GM12878 (cell line): ENCODE data around the gene ERO1B. TPM values are rescaled to one million over a fixed set of nuclear protein-coding genes. Genes with fewer than 3 reads are reported as not detected.

ENCODE experiments used
- ATAC-seq: fragments of 200-7000 bp; cut with Tn5 transposase; 3 replicates; pipeline ENCODE4 v1.9.1; 2020; ENCODE audit warnings: mild to moderate bottlenecking, moderate library complexity
- BruUV-seq: library from RNA; stranded (reverse); fragments of 400-500 nt; replicated peaks from 2 replicates; lab custom pipeline; 2021; lab: Mats Ljungman, UMichigan
- CTCF ChIA-PET: fragments of 300-600 bp; sonication (Branson Sonifier 250); formaldehyde crosslinking; extraction: SDS; loops from one replicate; lab custom pipeline; 2021; ENCODE audit warnings: inconsistent platforms; lab: Yijun Ruan, JAX
- POLR2A ChIA-PET: fragments of 350-600 bp; formaldehyde crosslinking; extraction: SDS; loops from one replicate; lab custom pipeline; 2021; ENCODE audit warnings: inconsistent platforms; lab: Charles Lee
- RAD21 ChIA-PET: fragments of 300-600 bp; sonication (Branson Sonifier 250); formaldehyde crosslinking; loops from one replicate; lab custom pipeline; 2023; ENCODE audit warnings: antibody characterized with exemption; ENCODE audit not compliant: unreplicated experiment; lab: Charles Lee
- SMC1A ChIA-PET: fragments of 300-600 bp; sonication (Branson Sonifier 250); formaldehyde crosslinking; loops from one replicate; lab custom pipeline; 2023; ENCODE audit not compliant: unreplicated experiment, uncharacterized antibody; lab: Charles Lee
- DNase-seq: peaks from one replicate; pipeline ENCODE4 v3.0.0-alpha.2; 2011; ENCODE audit warnings: low read depth, low spot score
- FAIRE-seq: peaks from 3 replicates; lab custom pipeline; 2011; peaks lifted over from hg19 to GRCh38; lab: Jason Lieb, UNC
- H2AFZ ChIP-seq: 2 replicates; pipeline ENCODE4 v1.6.0; 2011; ENCODE audit warnings: low read depth, low read length, control low read depth; ENCODE audit not compliant: control insufficient read depth
- H3K27ac ChIP-seq: 2 replicates; pipeline ENCODE4 v1.5.1; 2011; ENCODE audit warnings: control low read depth; ENCODE audit not compliant: control insufficient read depth, insufficient read depth
- H3K27me3 ChIP-seq, 2 experiments: replicated peaks in 1 of 2; 2 replicates each; pipeline versions ENCODE4 v1.6.0 to v1.6.1; 2011; ENCODE audit warnings: low read length in 1 of 2; ENCODE audit not compliant: control insufficient read depth in 2 of 2, insufficient read depth in 2 of 2
- H3K36me3 ChIP-seq, 2 experiments: 2 replicates each; pipeline ENCODE4 v1.5.1; 2011; ENCODE audit warnings: low read length in 1 of 2; ENCODE audit not compliant: control insufficient read depth in 2 of 2, insufficient read depth in 2 of 2
- H3K4me1 ChIP-seq: 2 replicates; pipeline ENCODE4 v1.6.1; 2011; ENCODE audit warnings: mild to moderate bottlenecking, low read length, moderate library complexity, mixed read lengths; ENCODE audit not compliant: control insufficient read depth, insufficient read depth
- H3K4me2 ChIP-seq: 2 replicates; pipeline ENCODE4 v1.6.0; 2011; ENCODE audit warnings: control low read depth; ENCODE audit not compliant: control insufficient read depth, insufficient read depth
- H3K4me3 ChIP-seq: fragments of 200-600 bp; sonication (generic); 2 replicates; pipeline ENCODE4 v1.5.1; 2016
- H3K79me2 ChIP-seq: 2 replicates; pipeline ENCODE4 v1.6.0; 2011; ENCODE audit warnings: low read length; ENCODE audit not compliant: control insufficient read depth, insufficient read depth
- H3K9ac ChIP-seq: 2 replicates; pipeline ENCODE4 v1.8.0; 2011; ENCODE audit warnings: low read length, control low read depth, mixed read lengths; ENCODE audit not compliant: control insufficient read depth, insufficient read depth
- H3K9me3 ChIP-seq: replicated peaks from 3 replicates; pipeline ENCODE4 v1.5.1; 2011; ENCODE audit warnings: mild to moderate bottlenecking, low read length; ENCODE audit not compliant: control insufficient read depth, insufficient read depth
- H4K20me1 ChIP-seq: 2 replicates; pipeline ENCODE4 v1.6.0; 2011; ENCODE audit not compliant: control insufficient read depth, insufficient read depth
- GATAD2B ChIP-seq: fragments of 450-650 bp; conservative IDR thresholded peaks from 2 replicates; pipeline ENCODE4 v1.6.1; 2017; ENCODE audit warnings: low read depth, mild to moderate bottlenecking, moderate library complexity
- HCFC1 ChIP-seq: fragments of 150-350 bp; IDR thresholded peaks from 2 replicates; pipeline ENCODE4 v1.6.1; 2014; ENCODE audit warnings: low read length
- JUNB ChIP-seq: IDR thresholded peaks from 2 replicates; pipeline ENCODE4 v1.6.1; 2016; ENCODE audit warnings: antibody characterized with exemption, mild to moderate bottlenecking
- NFYB ChIP-seq: IDR thresholded peaks from 2 replicates; pipeline ENCODE4 v1.6.1; 2011; ENCODE audit warnings: low read depth, mild to moderate bottlenecking, low read length, improper control_type of control experiment, moderate library complexity; ENCODE audit not compliant: insufficient read depth
- POU2F2 ChIP-seq: IDR thresholded peaks from 3 replicates; pipeline ENCODE4 v1.6.1; 2011; ENCODE audit warnings: low read depth, mild to moderate bottlenecking, low read length, borderline replicate concordance
- RBBP5 ChIP-seq: fragments of 200-600 bp; sonication (generic); conservative IDR thresholded peaks from 2 replicates; pipeline ENCODE4 v1.6.1; 2016
- RCOR1 ChIP-seq: conservative IDR thresholded peaks from 2 replicates; pipeline ENCODE4 v1.6.1; 2012; ENCODE audit warnings: low read depth, low read length, improper control_type of control experiment
- RFX5 ChIP-seq: IDR thresholded peaks from 2 replicates; pipeline ENCODE4 v1.6.1; 2011; ENCODE audit warnings: low read depth, low read length, improper control_type of control experiment
- SP1 ChIP-seq: IDR thresholded peaks from one replicate; pipeline ENCODE4 v1.6.1; 2011; ENCODE audit warnings: low read depth, low read length
- TCF3 ChIP-seq: IDR thresholded peaks from 2 replicates; pipeline ENCODE4 v1.6.1; 2012; ENCODE audit warnings: low read depth, mild to moderate bottlenecking, low read length, borderline replicate concordance; ENCODE audit not compliant: insufficient read depth
- ZNF207 ChIP-seq: fragments of 450-650 bp; IDR thresholded peaks from 2 replicates; pipeline ENCODE4 v1.6.1; 2014; ENCODE audit warnings: antibody characterized with exemption, mild to moderate bottlenecking, borderline replicate concordance
- ZNF384 ChIP-seq: IDR thresholded peaks from 2 replicates; pipeline ENCODE4 v1.6.1; 2012; ENCODE audit warnings: low read depth, mild to moderate bottlenecking, low read length, improper control_type of control experiment, borderline replicate concordance
- WGBS: methylation state at CpG from one replicate; pipeline ENCODE4 v1.1.6; 2016; ENCODE audit warnings: low lambda C conversion rate; ENCODE audit not compliant: insufficient replicate concordance, insufficient coverage; ENCODE audit errors: missing lambda C conversion rate; 5-methylcytosine and 5-hydroxymethylcytosine counted together
- in situ Hi-C: fragments of 300-500 bp; cut with MboI; formaldehyde crosslinking; loops from 9 replicates; pipeline ENCODE4 v1.14.3; 2018; ENCODE audit warnings: mixed read lengths
- intact Hi-C: fragments of 100-400 bp; cut with micrococcal nuclease; formaldehyde crosslinking; loops from one replicate; pipeline ENCODE4 v1.14.2; 2022; ENCODE audit not compliant: unreplicated experiment
- polyA plus RNA-seq, 11 experiments: library from polyadenylated mRNA; depleted of rRNA in 4 of 11; unstranded in 6 of 11; stranded (reverse) in 5 of 11; fragments of >200 nt; fragmentation: Nextera tagmentation in 4 of 11; fragmentation: Illumina TruSeq in 1 of 11; extraction: Ambion mirVana in 4 of 11; extraction: Trizol in 1 of 11; gene quantifications; 1 replicate in 1 of 11; 2 replicates in 10 of 11; pipeline versions ENCODE4 v1.2.1 to v1.2.3, GENCODE V29; 2011 to 2016; ENCODE audit warnings: inconsistent platforms in 2 of 11, missing spikeins in 2 of 11, low read depth in 1 of 11
- total RNA-seq, 4 experiments: library from RNA; depleted of rRNA in 3 of 4; stranded (reverse); fragments of >200 nt in 3 of 4; fragmentation: Illumina TruSeq in 1 of 4; extraction: Trizol in 1 of 4; gene quantifications; 2 replicates each; pipeline versions ENCODE4 v1.2.1 to v1.2.3, GENCODE V29; 2013 to 2021
- TF ChIP-seq, protein P1 (sequence below): IDR thresholded peaks from 2 replicates; pipeline ENCODE4 v1.6.1; 2011; ENCODE audit warnings: low read depth, mild to moderate bottlenecking, low read length, moderate library complexity, borderline replicate concordance; ENCODE audit errors: extremely low read depth
- TF ChIP-seq, protein P2 (sequence below): fragments of 450-650 bp; IDR thresholded peaks from 2 replicates; pipeline ENCODE4 v1.6.1; 2016; ENCODE audit warnings: mild to moderate bottlenecking

Gene ERO1B
- total and polyA plus RNA-seq, 10 of the 15 experiments (the other 5 are each of a cell fraction or from before 2014, with no cell fraction given), result 9.0 to 30.9 (median 23.0) TPM

DNA sequence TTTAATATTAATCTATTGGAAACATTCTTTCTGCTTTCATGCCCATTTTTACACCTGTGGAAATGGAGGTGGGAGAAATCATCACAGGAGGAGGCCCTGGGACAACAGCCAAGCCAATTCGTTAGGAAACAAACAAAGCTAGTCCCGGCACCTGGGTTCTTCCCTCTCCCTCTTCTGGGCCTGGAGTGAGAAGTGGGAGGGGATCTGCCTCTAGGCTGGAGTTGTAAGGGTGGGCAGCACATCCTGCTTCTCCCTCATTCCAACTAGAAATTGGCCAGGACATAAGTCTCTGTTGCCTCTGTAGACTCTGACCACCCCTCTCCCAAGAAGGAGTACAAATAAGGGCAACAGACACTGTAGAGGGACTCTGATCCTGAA is 20.2 kb upstream of the ERO1B start:
- ATAC-seq, result no peak
- no peak overlapping the region for H3K4me3 ChIP-seq
- no peak overlapping the region for H2AFZ ChIP-seq
- TF ChIP-seq TCF3, result no peak
- TF ChIP-seq NFYB, result no peak
- TF ChIP-seq ZNF384, result no peak
- TF ChIP-seq ZNF207, result no peak
- TF ChIP-seq, all 136 proteins: peak for 0
- H3K36me3 ChIP-seq, result no peaks in the 10 kb centered on the region
- no peaks in the 10 kb centered on the region for H3K9me3 ChIP-seq
- intact Hi-C loops (loop anchor here (5.0 kb wide), 1 partner anchor 195 kb away; no protein-coding TSS in a partner anchor), in situ Hi-C loops (no loop called here)
- BruUV-seq, result no TSS peak
- ChIA-PET POLR2A (no interaction called here), RAD21 (interaction anchor here (1.0 to 1.4 kb wide), 2 partner anchors 190 to 196 kb away, joined by 3 read pairs; no protein-coding TSS in a partner anchor), SMC1A (interaction anchor here (0.9 to 1.0 kb wide), 2 partner anchors 63 to 190 kb away, joined by 3 to 5 read pairs; no protein-coding TSS in a partner anchor), CTCF (interaction anchor here (1.3 to 1.4 kb wide), 2 partner anchors 146 to 191 kb away, joined by 3 to 4 read pairs; no protein-coding TSS in a partner anchor)
- no peaks in the 10 kb centered on the region for H4K20me1 ChIP-seq
- no peaks in the 10 kb centered on the region for H3K27me3 ChIP-seq
- WGBS, result 89% methylated on average over 2 of the region's 2 CpGs
- H3K9ac ChIP-seq, result no peak overlapping the region
- no peak overlapping the region for H3K4me2 ChIP-seq
- no peaks in the 10 kb centered on the region for H3K79me2 ChIP-seq
- H3K27ac ChIP-seq, result no peak overlapping the region
- FAIRE-seq, result no peak
- peaks cover 10% of the 10 kb centered on the region for H3K4me1 ChIP-seq
- DNase-seq, result no peak

GRCh38 chr1:236301080-236301957 is 19.6 kb upstream of the ERO1B start:
- Histone ChIP-seq H3K27me3 (no peaks in the 10 kb centered on the region), H3K9me3 (no peaks in the 10 kb centered on the region), H3K27ac (no peak overlapping the region), H3K4me1 (peaks cover 10% of the 10 kb centered on the region), H3K79me2 (no peaks in the 10 kb centered on the region), H3K9ac (no peak overlapping the region), H3K4me3 (no peak overlapping the region), H3K36me3 (no peaks in the 10 kb centered on the region), H3K4me2 (no peak overlapping the region), H2AFZ (no peak overlapping the region), H4K20me1 (no peaks in the 10 kb centered on the region)
- SMC1A ChIA-PET, result interaction anchor here (0.6 to 1.0 kb wide), 3 partner anchors 15 to 294 kb away, joined by 3 to 5 read pairs (median 3); no protein-coding TSS in a partner anchor
- CTCF ChIA-PET, result interaction anchor here (1.1 to 1.4 kb wide), 3 partner anchors 145 to 191 kb away, joined by 3 to 4 read pairs (median 4); no protein-coding TSS in a partner anchor
- no TSS peak for BruUV-seq
- FAIRE-seq, result no peak
- no peak for DNase-seq
- no peak for ATAC-seq
- POLR2A ChIA-PET, result no interaction called here
- 80% methylated on average over 14 of the region's 16 CpGs for WGBS
- intact Hi-C loops, result loop anchor here (5.0 kb wide), 1 partner anchor 194 kb away; no protein-coding TSS in a partner anchor
- RAD21 ChIA-PET, result interaction anchor here (1.4 kb wide), 1 partner anchor 189 kb away, joined by 3 read pairs; no protein-coding TSS in a partner anchor
- in situ Hi-C loops, result no loop called here
- TF ChIP-seq JUNB, result no peak
- no peak for TF ChIP-seq RBBP5
- TF ChIP-seq, protein P1, sequence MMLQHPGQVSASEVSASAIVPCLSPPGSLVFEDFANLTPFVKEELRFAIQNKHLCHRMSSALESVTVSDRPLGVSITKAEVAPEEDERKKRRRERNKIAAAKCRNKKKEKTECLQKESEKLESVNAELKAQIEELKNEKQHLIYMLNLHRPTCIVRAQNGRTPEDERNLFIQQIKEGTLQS, result no peak
- TF ChIP-seq GATAD2B, result no peak
- no peak for TF ChIP-seq SP1
- TF ChIP-seq RFX5, result no peak
- TF ChIP-seq HCFC1, result no peak
- TF ChIP-seq RCOR1, result no peak
- no peak for TF ChIP-seq POU2F2
- TF ChIP-seq, protein P2, sequence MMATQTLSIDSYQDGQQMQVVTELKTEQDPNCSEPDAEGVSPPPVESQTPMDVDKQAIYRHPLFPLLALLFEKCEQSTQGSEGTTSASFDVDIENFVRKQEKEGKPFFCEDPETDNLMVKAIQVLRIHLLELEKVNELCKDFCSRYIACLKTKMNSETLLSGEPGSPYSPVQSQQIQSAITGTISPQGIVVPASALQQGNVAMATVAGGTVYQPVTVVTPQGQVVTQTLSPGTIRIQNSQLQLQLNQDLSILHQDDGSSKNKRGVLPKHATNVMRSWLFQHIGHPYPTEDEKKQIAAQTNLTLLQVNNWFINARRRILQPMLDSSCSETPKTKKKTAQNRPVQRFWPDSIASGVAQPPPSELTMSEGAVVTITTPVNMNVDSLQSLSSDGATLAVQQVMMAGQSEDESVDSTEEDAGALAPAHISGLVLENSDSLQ, result no peak
